Measurements from ENCODE around the gene ZFYVE28.

DNA sequence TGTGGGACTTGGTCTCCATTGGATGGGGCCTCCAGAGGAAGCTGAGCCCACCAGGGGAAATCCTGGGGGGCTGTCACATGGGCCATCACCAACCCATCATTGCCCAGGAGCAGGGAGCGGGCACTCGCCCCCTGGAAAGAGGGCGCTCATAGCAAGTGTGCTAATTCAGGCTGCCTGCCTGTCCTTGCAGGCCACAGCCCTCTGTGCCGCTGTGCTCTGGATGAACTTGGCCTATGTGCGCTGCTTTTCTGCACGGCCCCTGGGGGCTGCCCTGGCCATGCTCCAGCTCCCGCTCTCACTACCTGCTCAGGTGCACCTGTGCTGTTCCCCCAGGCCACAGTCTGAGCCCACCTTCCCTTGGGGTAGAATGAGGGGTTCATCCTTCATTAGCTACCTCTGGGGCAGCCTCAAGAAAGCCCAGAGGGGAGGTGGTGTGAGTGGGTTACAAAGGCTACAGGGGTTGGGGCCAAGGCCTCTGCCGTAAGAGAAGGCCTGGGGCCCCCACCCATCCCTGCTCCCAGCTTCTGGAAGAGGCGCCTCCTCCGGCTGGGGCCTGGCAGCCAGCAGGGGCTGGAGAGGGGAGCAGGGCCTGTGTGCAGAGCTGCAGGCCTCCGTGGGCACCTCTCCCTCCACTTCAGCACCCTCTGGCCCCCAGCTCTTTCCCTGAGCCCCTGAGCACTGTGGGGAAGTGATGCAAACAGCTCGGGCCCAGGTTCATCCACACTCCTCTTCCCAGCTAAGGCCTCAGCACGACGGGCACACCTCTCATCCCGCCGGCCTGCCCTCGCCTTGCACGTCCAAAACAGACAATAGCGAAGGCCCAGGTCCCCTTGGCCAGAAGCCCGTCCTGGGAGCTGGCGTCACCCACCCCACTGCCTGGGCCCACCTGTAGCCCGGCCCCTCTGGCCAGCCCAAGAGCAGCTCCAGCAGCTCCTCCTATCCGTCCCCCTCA lies 9.2 kb upstream of the ZFYVE28 start:
- TF ChIP-seq GATA2 (IDR thresholded peaks at IDR 0.05; ENCODE audit: low read depth, low read length) (no peak), GATA3 (IDR thresholded peaks at IDR 0.05; ENCODE audit: low read depth, low read length) (no peak)

All from SH-SY5Y (cell line).